CD4-positive, alpha-beta T cell treated with Interleukin-4 for 4 hours (primary cell): Measurements from ENCODE around the gene ZNF37A.
"Not testable (repeated sequence)": the region's sequence is repeated elsewhere in the genome, so short reads cannot be mapped to it uniquely, and the experiment has no call there.

Experiments
- DNase-seq: peaks from one replicate; pipeline ENCODE4 v3.0.0-alpha.2; 2020

ZNF37A gene

DNA sequence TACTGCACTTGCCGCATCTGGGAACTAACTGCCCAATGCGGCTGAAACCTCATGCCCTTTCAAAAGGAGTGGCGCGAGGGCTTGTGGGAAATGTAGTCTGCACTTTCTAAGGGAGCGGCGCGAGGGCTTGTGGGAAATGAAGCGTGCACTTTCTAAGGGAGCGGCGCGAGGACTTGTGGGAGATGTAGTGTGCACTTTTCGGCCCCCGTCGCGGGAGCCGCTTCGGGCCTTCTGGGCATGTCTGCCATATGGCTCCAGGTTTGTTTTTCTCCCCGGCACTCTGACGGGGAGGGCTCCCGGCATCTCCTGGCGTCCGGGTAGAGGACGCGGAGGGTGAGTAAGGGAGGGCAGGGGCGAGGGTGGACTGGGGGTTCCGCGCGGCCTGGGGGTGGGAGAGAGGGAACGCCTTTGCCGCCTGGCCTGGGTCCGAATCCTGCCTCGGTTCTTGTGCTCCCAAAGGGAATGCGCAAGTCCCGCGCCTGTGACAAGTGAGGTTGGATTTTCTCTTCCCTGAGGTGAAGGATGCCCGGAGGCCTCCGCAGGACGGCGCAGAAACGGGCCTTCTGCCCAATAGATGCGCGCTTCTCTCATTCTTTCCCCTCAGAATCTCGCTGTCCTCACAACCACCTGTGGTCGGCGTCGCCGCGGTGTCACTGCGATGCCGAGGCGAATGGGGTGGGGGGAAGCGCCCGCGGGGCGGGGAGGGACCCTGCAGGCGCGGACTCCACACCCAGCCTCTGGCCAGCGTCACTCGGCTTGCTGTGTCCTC, at the start of gene ZNF37A:
TSS of gene ZNF37A (plus strand) at position 180 of the 769 bp plus-strand sequence. CDS start 2,281 bp downstream, outside the sequence.
- peak; percentile 91 for DNase-seq

DNA sequence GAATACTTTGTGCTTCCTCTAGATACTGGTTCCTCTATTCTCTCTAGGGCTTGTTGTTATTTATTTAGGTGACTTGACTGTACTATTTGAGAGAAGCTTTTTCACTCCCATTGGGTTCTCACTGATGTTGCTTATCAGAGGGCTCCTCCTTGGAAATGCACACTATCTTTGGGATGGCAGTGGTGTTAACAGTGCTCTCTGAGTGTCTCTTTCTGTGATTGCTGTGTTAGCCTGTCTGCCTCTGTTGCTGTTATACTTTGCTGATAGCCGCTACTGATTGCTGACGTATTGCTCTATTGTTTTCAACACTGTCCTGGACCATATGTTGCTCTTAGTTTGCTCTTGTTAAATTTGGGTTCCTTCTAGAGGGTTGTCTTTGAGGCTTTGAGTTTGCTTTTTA, 49.0 kb upstream of the ZNF37A start:
- no peak for DNase-seq

DNA sequence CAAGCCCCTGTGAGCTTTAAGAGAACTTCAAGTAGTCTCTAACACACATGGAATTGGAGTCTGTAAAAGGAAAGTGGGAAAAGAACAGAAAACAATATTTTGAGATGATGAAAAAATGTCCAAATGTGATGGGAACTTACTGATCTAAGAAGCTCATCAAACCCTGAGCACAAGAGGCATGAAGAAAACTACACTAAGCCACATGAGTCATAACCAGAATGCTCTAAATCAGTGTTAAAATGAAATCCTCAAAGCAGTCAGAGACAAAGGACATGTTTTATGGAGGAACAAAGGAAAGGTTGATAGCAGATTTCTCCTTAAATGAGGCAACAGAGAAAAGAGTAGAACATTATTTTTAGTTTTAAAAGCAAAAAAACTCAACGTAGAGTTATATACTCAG, 46.5 kb upstream of the ZNF37A start:
- DNase-seq, result no peak

DNA sequence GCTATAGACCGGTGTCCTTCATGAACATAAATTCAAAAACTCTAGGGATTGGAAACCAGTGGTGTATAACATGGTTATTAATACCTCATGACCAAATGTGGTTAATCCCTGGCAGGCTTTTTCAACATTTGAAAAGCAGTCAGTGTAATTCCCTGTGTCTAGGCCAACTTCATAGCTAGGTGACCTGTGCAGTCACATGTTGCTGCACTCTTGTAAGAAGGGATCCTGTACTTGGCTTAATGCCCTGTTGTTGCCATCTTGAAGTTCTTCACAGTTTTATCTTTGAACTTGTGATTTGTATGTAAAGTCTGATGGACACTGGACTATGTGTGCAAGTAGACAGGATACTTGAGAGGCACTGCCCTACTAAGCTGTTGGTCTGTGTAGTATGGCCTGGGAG, 43.9 kb upstream of the ZNF37A start:
- no peak for DNase-seq

DNA sequence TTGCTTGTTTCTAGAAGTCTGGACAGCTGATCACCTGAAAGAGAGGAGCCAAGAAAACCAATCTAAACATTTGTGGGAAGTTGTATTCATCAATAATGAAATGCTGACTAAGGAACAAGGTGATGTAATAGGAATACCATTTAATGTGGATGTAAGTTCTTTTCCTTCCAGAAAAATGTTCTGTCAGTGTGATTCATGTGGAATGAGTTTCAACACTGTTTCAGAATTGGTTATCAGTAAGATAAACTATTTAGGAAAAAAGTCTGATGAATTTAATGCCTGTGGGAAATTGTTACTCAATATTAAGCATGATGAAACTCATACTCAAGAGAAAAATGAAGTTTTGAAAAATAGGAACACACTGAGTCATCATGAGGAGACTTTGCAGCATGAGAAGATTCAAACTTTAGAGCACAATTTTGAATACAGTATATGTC, 39.8 kb upstream of the ZNF37A start:
- DNase-seq, result no peak

DNA sequence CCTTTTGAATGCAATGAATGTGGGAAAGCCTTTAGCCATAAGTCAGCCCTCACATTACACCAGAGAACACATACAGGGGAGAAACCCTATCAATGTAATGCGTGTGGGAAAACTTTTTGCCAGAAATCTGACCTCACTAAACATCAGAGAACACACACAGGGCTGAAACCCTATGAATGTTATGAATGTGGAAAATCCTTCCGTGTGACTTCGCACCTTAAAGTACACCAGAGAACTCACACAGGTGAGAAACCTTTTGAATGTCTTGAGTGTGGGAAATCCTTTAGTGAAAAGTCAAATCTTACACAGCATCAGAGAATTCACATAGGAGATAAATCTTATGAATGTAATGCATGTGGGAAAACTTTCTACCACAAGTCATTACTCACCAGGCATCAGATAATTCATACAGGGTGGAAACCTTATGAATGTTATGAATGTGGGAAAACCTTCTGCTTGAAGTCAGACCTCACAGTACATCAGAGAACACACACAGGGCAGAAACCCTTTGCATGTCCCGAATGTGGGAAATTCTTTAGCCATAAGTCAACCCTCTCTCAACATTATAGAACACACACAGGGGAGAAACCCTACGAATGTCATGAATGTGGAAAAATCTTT, 38.8 kb upstream of the ZNF37A start:
- not testable (repeated sequence) for DNase-seq

DNA sequence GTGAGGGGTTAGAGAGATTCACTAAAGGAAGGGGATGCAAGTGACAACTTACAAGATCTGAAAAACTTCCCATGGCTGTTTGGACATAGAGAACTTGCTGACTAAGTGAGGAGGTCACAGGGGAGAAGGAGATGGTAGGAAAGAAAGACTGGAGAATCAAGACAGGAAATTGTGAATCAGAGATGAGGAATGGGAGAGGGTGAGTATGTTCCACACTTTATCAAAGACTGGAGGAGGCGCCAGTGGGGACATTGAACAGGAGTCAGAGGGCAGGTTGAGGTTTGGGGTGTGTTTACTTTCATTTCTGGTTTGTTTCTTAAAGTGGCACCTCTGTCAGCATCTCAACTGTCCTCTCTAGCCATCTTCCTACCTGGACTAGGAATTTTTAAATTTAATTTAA, 24.5 kb upstream of the ZNF37A start:
- not testable (repeated sequence) for DNase-seq

DNA sequence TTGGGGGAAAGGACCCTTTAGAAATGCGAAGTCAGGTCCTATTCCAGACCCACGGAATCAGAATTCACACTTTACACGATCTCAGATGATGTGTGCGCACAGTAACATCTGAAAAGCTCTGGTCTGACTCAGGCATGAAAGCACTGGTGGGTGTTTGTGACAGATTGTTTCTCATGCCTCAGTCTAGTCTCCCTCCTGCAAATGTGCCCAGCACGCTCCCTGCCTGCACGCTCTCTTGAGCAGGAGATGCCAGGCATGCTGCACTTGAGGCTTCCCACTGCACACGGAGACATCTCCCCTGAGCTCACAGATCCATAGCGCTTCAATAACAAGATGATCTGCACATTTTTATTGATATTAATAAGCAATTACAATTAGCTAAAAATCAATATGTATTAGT, 23.6 kb upstream of the ZNF37A start:
- DNase-seq, result no peak

DNA sequence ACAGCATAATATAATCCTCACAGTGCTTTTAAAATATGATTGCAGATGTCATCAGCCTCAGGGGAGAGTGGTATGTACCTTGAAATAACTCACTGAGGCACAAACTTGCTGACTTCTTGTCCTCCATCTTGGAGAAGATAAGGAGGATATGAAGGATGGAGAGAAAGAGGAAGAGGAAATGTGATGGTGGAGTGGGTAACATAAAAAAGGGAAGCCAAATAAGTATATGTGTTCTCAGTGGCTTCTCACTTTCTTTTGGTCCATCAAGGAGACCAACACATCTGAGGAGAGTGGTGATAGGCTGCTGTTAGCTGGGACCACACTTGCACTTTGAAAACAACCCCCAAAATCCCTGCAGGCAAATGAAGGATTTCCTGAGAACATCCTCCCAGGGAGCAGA, 21.6 kb upstream of the ZNF37A start:
- no peak for DNase-seq

DNA sequence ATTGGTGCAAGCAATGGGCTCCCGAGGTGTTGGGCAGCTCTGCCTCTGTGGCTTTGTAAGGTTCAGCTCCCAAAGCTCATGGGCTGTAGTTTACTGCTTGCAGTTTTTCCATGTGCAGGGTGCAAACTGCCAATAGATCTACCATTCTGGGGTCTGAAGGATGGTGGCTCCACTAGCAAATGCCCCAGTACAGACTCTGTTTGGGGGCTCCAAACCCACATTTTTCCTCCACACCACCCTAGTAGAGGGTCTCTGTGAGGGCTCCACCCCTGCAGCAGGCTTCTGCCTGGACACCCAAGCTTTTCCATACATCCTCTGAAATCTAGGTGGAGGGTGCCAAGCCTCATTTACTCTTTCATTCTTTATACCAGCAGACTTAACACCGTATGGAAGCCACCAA, 17.4 kb upstream of the ZNF37A start:
- no peak for DNase-seq

DNA sequence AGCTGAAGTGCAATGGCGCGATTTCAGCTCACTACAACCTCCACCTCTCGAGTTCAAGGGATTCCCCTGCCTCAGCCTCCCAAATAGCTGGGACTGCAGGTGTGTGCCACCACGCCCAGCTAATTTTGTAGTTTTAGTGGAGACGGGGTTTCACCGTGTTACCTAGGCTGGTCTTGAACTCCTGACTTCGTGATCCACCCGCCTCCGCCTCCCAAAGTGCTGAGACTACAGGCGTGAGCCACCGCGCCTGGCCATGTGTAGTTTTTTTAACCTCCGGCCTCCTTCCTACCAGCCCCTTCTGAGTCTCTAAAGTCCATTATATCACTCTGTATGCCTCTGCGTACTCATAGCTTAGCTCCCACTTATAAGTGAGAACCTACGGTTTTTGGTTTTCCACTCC, 819 bp upstream of the ZNF37A start:
- DNase-seq, result not testable (repeated sequence)

DNA sequence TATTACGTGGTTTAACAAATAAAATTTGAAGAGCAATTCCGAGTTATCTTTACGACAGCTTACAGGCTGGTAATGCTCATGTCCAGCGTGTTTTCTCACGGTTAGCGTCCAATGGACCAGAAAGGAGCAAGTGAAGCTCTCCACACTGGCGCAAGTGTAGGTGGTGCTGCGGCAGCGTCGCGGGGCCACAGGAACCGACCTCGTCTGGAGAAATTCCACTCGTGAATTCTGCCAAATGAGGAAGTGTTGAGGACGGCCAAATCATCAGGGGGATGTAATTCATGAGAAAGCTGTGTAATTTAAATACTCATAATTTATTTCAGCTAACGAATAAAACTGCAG, 350 bp upstream of the ZNF37A start:
- DNase-seq, result no peak

DNA sequence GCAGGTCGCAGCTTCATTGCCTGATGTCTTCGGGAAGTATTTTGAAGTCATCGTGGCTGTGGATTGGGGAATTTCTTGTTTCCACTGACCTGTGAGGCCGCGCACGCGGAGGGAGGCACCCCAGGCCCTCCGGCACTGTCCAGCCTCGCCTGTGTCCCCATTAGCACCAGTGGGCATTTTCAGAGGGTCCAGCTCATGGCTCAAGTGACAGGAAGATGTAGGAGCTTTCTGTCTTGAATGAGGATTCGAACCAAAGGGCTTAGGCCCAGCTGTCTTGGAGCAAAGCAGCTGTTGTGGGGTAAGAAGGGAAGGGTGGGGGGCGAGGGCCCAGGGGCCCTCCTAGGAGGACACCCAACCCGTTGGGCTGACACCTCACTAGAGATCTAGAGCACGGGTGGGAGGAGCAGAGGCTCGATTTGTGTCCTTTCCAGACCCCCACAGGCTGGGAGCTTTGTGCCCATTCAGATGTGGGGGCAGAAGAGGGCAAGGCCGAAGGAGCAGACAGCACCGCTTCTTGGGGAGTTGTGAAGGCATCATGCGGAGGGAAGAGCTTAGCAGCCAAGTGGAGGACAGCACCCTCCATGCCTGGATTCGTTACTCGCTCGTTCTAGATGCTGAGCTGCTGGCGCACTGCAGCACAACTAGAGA, 914 bp downstream of the ZNF37A start:
- DNase-seq, result no peak

DNA sequence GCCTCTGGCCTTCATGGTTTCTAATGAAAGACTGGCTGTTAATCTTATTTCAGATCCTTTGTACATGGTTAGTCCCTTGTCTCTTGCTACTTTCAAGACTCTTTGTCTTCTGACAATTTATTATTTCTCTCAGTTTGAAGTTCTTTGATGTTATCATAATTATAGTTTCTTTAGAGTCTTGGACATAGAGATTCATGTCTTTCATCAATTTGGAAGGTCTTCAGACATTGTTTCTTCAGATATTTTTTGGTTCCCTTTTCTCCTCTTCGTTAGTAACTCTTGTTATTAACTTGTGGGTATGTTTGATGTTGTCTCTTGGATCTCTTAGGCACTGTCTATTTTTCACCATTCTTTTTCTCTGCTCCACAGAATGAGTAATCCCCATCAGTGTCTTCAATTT, 8.7 kb downstream of the ZNF37A start:
- DNase-seq, result no peak

DNA sequence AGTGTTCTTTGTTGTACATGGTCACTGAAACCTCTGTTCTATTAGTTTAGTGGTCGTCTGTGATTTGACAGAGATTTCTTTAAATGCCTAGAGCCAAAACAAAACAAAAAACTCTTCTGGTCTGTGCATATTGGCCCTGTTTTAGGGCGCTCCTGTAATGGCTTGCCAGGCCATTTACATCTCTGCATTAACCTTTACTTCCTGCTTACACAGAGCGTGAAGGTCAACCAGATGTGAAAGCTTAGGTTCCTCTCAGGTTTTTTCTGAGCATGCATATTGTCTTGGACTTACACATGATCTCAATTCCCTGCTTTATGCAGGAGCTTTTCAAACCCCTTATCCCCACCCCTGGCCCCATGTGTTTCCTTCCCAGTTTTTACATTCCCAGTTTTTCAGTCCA, 9.6 kb downstream of the ZNF37A start:
- DNase-seq, result no peak

DNA sequence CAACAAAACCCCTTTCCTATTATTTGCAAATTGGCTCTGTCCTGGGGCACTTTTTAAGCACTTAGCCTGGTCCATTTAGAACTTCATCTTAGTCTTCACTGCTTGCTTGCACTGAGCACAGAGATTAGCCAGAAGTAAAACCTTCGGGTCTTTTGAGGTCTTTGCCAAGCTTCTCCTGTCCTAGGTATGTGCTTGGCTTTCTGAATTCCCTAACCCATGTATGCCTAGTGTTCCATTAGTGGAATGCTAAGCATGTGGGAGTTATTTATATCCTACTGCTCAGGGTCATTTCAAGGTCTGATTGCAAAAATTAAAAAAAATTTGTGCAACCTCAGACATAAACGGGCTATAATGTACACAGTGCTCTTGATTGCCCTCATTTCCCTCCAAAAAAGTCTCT, 18.0 kb downstream of the ZNF37A start:
- DNase-seq, result no peak

DNA sequence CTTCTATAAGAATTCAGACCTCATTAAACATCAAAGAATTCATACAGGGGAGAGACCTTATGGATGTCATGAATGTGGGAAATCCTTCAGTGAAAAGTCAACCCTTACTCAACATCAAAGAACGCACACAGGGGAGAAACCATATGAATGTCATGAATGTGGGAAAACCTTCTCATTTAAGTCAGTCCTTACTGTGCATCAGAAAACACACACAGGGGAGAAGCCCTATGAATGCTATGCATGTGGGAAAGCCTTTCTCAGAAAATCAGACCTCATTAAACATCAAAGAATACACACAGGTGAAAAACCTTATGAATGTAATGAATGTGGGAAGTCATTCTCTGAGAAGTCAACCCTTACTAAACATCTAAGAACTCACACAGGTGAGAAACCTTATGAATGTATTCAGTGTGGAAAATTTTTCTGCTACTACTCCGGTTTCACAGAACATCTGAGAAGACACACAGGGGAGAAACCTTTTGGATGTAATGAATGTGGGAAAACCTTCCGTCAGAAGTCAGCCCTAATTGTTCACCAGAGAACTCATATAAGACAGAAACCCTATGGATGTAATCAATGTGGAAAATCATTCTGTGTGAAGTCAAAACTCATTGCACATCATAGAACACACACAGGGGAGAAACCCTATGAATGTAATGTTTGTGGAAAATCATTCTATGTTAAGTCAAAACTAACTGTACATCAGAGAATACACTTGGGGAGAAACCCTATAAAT, 24.1 kb downstream of the ZNF37A start:
- DNase-seq, result no peak

DNA sequence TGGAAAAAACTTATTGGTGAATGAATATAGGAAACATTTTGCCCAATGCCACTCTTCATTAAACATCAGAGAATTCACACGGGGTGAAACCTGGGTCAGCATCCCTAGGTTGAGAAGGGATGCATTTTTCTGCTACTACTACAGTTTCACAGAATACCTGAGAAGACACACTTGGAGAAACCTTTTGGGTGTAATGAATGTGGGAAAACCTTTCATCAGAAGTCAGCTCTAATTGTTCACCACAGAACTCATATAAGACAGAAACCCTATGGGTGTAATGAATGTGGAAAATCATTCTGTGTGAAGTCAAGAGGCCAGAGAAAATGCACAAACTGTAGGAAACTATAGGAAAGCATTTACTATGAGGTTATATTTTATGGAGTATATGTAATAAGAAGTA, 24.9 kb downstream of the ZNF37A start:
- DNase-seq, result no peak

DNA sequence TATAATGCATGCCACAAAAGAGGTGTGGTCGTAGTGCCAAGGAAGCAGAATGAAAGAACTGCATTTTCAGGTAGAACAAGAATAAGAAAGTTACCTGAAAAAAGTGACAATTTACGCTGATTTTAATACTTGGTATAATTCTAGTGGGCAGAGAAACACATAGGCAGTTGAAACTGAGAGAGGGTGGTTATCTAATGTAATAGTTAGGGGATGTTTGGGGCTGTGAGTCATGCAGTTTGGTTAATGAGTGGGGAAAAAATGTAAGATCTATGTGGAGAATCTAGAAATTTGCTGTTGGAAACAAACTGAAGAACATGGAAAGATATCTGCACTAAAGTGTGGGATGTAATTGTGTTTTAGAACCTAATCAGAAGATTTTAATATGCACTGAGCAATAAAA, 33.7 kb downstream of the ZNF37A start:
- no peak for DNase-seq

DNA sequence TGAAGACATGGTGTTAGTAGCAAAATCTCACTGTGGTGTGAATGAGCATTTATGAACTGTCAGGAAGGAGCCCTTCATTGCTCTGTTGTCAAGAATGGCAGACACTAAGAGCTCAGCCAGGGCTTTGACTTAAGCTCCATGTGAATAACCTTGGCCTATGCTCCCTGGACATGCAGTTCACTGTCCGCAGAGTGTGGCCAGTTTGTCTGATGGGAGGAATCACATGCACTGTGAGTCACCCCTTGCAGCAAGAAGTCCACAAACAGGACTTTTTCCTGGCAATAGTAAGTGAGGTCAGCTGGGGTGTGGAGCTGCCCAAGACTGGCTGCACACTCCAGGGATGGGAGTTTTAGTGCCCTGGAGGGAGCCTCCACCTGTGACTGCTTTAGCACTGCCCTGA, 49.5 kb downstream of the ZNF37A start:
- no peak for DNase-seq

DNA sequence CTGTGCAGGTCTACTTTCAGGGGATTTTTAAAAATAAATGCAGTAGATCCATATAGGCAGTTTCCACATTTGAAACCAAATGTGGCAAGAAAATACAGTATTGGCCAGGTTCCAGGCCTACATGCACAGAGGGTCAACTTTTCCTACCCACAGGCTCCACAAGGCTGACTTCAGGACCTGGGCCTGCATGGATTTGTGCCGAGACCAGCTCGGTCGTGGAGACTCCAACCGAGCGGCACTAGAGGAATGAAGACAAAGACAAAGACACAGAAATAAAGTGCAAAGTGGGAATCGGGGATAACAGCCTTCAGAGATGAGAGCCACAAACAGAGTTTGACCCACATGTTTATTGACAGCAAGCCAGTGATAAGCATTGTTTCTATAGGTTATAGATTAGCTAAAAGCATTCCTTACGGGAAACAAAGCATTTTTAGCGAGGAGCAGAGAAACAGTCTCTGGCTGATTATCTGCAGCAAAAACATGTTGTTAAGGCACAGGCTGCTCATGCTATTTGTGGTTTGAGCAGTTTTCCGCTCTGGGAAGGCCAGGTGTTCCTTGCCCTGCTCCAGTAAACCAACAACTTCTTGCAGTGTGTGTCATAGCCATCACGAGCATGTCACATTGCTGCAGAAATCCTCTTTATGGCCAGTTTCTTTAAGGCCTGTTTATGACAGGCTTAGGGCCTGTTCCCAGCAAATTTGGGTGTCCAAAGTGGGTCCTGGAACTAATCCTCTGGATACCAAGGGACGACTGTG, 52.6 kb downstream of the ZNF37A start:
- DNase-seq, result no peak

DNA sequence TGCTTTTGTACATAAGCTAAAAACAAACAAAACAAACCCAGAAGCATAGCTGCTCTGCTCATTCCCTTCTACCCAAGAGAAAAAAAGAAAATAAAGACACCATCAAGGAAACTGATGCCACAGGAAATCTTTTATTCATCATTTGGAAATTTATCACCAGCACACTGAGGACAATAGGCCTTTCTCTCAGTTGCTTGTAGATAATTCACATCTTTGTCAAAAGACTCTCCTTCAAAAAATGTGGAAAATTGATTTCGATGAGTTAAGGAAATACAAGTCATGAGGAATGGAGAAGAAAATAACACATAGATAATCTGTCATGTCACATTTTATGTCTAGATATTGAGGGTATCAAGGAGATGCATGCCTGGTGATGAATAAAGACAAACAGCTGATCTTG, 53.5 kb downstream of the ZNF37A start:
- no peak for DNase-seq
